Peyer's patch (tissue), 4 donors: ENCODE data around the gene RPS8.

Experiments
- POLR2A ChIP-seq, 2 donors: fragments of 450-650 bp; IDR thresholded peaks; one replicate each; pipeline ENCODE4 v1.5.1; 2017; ENCODE audit warnings: antibody characterized with exemption in 2 of 2, mild to moderate bottlenecking in 2 of 2, moderate library complexity in 2 of 2
- TF ChIP-seq, protein P1 (sequence below), 6 experiments: fragments of 450-650 bp in 4 of 6; fragments of 200-600 bp in 2 of 6; sonication (generic) in 1 of 6; IDR thresholded peaks; one replicate each; pipeline ENCODE4 v1.5.1; 2017 to 2019; ENCODE audit warnings: antibody characterized with exemption in 6 of 6, mild to moderate bottlenecking in 3 of 6, moderate library complexity in 1 of 6

DNA sequence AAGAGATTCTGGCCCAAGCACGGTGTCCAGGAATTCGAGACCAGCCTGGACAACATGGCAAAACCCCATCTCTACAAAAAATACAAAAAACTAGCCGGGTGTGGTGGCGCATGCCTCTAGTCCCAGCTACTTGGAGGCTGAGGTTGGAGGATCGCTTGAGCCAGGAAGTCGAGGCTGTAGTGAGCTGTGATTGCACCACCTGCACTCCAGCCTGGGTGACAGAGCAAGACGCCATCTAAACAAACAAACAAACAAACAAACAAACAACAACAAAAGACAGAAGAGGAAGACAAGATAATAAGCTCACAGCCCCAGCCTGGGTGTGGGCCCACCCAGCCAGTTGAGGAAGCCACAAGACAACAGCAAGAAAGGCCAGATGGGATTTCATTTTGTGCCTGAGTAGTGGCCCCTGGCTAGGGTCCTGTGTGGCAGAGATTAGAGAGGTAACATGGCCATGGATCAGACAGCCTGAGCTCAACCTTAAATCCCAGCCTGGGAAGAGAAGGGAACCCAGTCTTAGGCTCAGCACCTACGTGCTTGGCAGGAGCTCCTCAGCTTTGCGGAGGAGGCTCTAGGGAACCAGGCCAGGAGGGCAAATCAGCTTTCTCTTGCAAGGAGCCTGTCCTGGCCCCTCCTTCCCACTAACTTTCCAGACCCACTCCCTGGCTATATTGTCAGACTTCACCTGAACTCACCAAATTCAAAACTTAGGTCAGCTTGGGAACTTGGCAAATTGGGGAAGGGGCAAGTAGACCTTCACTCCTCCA lies 17.6 kb downstream of the RPS8 start:
- TF ChIP-seq, protein P1, sequence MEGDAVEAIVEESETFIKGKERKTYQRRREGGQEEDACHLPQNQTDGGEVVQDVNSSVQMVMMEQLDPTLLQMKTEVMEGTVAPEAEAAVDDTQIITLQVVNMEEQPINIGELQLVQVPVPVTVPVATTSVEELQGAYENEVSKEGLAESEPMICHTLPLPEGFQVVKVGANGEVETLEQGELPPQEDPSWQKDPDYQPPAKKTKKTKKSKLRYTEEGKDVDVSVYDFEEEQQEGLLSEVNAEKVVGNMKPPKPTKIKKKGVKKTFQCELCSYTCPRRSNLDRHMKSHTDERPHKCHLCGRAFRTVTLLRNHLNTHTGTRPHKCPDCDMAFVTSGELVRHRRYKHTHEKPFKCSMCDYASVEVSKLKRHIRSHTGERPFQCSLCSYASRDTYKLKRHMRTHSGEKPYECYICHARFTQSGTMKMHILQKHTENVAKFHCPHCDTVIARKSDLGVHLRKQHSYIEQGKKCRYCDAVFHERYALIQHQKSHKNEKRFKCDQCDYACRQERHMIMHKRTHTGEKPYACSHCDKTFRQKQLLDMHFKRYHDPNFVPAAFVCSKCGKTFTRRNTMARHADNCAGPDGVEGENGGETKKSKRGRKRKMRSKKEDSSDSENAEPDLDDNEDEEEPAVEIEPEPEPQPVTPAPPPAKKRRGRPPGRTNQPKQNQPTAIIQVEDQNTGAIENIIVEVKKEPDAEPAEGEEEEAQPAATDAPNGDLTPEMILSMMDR (IDR thresholded peaks at IDR 0.05), result no peak
- no peak for TF ChIP-seq POLR2A (IDR thresholded peaks at IDR 0.05)
